ENCODE results near the gene PPM1B.

- TF ChIP-seq POLR2A (IDR thresholded peaks at IDR 0.05) (no peak), CTCF (IDR thresholded peaks at IDR 0.05 in 4 of 5, conservative IDR thresholded peaks at IDR 0.05 in 1 of 5) (no peak)
Observed at GRCh38 chr2:44246436-44246835, 77.8 kb downstream of the PPM1B start.

All from gastrocnemius medialis (tissue), 4 donors.